NCI-H2196 (cell line): ENCODE data around the gene RNF31.

Source experiments
- DNase-seq: peaks from one replicate; lab custom pipeline; 2025; ENCODE audit not compliant: unreplicated experiment; lab: John Stamatoyannopoulos, UW

RNF31 gene

GRCh38 chr14:24137529-24138395 lies 9.5 kb upstream of the RNF31 start:
- DNase-seq: no peak

- no peak for DNase-seq
Observed at GRCh38 chr14:24138396-24139271, 8.7 kb upstream of the RNF31 start.

DNA sequence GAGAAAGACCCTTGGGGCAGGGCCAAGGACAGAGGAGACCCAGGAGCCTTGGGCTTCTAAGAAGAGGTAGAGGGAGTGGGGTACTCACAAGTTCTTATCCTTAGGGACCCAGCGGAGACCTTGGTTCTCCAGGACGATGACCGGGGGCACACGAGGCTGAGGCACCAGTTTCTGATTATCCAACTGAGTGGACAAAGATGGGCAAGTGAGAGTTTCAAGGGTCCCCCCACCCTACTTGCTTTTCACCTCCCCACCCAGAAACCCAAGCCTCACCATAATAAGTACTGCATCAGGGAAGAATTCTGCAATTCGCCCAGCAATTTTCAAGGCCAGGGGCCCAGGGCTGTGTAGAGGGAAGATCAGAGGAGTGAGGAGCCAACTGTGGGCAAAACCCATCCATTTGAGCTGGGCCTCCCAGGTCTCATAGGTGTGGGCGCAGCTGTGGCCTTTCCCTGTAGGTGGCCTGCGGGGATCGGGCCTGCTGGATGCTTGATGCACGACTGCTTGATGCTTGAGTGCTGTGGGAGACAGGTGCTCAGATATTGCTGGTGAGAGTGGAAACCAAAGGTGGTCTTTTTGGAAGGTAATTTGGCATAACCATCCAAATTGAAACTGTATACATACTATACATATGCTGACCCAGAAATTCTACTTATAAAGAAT lies 7.9 kb upstream of the RNF31 start:
- DNase-seq: no peak

DNA sequence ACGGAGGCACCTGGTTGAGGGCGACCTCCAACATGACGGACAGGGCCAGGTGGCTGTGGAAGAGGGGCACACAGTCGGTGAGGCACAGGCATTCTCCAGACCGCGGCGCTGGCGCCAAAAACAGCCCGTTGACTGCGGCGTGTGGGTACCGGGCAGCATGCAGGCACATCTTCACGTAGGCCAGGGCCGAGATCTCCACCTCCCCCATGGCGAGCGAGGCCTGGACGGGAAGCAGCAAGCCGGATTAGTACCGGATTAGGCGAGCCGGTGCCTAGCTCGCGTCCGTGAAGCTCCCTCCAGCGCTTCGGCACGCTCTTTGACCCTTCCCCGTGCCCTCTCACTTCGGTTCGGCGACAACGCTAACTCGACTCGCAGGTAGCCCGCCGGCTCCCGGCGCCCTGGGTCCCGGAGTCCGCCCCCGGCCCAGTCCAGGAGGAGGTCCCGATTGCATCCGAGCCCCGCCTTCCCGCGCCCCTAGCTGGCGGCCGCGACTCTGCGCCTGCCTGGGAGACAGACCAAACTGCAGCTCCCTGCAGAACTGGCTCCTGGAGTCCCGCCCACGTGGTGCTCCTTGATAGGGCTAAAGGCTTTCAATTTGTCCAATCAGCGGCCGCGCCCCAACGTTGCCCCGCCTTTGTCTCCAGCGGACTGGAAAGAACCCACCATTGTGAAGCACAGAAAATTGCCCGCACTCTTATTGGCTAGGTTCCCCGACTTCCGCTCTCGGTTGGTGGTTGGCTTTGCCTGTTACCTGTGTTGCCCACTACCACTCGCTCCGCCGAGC lies 6.0 kb upstream of the RNF31 start, which contains the start of gene EMC9:
EMC9 (minus strand) TSS at position 495 of the 784 bp plus-strand sequence; CDS start at position 208, 287 bp downstream.
- peak; percentile 100 for DNase-seq

GRCh38 chr14:24143511-24143910 lies 3.8 kb upstream of the RNF31 start:
- DNase-seq: no peak

GRCh38 chr14:24144451-24144850 lies 2.8 kb upstream of the RNF31 start:
- DNase-seq: no peak

- no peak for DNase-seq
Observed at GRCh38 chr14:24145219-24145618, 2.1 kb upstream of the RNF31 start.

DNA sequence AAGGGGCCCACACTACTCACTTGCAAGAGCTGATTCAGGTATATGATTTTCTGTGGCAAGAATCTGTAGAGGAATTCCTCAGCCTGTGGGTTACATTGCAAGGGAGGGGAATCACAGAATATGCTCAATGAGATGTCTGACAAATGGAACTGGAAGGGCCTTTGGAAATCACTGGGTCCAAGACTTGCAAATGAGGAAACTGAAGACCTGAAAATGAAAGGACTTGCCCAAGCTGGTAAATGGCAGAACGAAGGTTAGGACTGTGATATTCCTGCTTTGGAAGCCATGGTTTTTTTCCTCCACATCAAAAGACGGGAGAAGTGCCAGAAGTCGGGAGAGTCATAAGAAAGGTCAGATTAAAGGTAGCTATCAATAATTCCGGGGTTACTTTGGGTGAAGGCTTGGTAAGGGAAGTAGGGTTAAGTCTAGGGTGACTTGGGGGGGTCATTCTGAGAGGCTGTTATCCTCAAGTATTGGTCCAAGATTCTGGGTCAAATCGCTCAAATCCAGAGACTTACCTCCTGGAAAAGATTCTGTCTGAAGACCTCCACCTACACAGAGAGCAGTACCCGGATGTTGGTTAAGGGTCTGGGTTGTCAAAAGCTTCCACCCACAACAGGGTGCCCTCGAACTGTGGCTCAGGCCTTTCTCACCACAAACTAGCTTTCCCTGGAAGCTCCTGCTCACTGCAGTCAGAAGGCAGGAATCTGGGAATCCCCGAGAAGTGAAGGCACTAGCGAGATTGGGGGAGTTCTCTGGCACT lies 1.4 kb upstream of the RNF31 start:
- DNase-seq: no peak

DNA sequence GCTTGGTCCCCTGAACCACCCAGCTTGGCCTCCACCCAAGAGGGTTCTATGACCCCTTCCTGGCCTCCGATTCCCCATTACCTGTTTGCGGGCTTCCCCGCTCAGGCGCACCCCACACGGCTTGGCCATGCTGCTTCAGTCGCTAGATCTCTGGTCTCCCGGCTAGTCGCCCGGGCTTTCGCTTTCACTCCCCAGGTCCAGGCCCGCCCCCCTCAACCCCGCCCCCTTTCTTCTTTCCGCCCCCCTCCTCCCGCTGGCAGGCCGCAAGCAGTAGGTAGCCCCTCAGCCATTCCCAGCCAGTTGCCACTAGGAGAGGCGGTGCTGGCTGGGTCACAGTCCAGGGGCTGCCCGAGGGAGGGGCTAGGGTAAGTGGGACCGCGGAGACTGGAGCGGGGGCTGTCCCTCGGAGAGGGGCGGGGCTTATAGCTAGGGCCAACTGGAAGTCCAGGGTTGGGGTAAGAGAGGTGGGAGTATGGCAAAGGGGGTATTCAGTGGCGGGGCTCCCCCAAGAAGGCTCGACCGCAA lies 783 bp upstream of the RNF31 start, which contains the start of gene PSME2:
PSME2 (minus strand) TSS at position 158 of the 525 bp plus-strand sequence; CDS start at position 129, 29 bp downstream.
- peak; percentile 94 for DNase-seq

DNA sequence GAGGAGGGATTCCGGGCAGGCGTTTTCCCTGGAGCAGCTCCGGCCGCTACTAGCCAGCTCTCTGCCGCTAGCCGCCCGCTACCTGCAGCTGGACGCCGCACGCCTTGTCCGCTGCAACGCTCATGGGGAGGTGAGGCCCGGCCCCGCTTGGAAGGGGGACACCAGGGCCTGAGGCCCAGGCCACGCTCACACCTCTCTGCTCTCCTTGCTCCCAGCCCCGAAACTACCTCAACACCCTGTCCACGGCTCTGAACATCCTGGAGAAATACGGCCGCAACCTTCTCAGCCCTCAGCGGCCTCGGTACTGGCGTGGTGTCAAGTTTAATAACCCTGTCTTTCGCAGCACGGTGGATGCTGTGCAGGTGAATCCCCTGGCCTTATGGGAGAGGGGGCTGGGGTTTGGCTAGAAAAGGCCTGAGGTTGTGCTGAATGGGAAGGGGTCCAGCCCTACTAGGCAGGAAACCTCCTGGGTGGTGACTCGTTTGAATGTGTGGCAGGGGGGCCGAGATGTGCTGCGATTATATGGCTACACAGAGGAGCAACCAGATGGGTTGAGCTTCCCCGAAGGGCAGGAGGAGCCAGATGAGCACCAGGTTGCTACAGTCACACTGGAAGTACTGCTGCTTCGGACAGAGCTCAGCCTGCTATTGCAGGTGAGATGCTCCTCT lies 597 bp downstream of the RNF31 start:
- no peak for DNase-seq

DNA sequence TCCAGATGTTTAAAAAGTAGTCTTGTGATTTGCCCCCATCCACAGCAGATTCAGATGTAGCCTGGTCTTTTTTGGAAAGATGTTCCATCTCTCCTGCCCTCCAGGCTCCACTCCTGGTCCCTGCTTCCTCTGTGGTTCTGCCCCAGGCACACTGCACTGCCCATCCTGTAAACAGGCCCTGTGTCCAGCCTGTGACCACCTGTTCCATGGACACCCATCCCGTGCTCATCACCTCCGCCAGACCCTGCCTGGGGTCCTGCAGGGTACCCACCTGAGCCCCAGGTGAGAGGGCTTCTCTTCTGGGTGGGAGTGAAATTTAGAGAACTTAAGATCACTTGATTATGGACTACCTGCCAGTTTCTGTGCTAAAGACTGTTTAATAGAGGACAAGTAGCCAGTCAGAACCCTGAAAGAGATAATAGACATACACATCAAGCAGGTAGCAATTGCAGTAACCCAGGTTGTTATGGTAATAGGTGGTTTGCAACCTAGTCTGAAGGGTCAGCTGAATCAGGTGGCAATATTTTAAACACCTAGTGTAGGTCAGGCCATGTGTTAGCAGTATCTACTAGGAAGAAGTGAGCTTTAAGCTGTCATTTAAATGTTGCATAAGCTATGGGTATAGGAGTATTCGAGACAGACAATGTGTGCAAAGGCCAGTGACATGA lies 2.1 kb downstream of the RNF31 start:
- DNase-seq: no peak

DNA sequence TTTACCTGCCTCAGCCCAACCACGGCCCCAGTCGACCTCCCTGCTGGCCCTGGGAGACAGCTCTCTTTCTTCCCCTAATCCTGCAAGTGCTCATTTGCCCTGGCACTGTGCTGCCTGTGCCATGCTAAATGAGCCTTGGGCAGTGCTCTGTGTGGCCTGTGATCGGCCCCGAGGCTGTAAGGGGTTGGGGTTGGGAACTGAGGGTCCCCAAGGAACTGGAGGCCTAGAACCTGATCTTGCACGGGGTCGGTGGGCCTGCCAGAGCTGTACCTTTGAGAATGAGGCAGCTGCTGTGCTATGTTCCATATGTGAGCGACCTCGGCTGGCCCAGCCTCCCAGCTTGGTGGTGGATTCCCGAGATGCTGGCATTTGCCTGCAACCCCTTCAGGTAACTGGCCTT lies 2.8 kb downstream of the RNF31 start:
- DNase-seq: no peak

DNA sequence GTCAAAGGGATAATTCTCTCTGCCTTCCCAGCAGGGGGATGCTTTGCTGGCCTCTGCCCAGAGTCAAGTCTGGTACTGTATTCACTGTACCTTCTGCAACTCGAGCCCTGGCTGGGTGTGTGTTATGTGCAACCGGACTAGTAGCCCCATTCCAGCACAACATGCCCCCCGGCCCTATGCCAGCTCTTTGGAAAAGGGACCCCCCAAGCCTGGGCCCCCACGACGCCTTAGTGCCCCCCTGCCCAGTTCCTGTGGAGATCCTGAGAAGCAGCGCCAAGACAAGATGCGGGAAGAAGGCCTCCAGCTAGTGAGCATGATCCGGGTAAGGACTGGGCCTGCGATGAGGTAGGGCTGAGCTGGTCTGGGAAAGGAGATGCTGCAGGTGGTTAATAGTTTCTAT lies 3.3 kb downstream of the RNF31 start:
- no peak for DNase-seq

DNA sequence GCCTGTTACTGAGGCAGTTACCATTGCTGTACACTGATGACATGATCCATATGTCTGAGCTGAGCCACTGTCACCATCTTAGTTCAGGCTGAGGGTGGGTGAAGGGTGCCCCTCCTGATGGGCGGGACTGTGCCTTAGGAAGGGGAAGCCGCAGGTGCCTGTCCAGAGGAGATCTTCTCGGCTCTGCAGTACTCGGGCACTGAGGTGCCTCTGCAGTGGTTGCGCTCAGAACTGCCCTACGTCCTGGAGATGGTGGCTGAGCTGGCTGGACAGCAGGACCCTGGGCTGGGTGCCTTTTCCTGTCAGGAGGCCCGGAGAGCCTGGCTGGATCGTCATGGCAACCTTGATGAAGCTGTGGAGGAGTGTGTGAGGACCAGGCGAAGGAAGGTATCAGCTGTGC lies 3.7 kb downstream of the RNF31 start:
- DNase-seq: no peak

- DNase-seq: no peak
Observed at GRCh38 chr14:24151404-24152080, 4.2 kb downstream of the RNF31 start.

DNA sequence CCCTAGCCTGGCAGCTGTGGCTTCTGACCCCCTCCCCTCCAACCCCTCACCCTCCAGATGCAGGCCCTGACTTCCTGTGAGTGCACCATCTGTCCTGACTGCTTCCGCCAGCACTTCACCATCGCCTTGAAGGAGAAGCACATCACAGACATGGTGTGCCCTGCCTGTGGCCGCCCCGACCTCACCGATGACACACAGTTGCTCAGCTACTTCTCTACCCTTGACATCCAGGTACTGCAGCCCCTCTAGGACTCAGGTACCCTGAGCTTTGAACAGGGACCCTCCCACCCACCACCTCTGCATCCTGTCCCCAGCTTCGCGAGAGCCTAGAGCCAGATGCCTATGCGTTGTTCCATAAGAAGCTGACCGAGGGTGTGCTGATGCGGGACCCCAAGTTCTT lies 7.8 kb downstream of the RNF31 start:
- DNase-seq: no peak

DNA sequence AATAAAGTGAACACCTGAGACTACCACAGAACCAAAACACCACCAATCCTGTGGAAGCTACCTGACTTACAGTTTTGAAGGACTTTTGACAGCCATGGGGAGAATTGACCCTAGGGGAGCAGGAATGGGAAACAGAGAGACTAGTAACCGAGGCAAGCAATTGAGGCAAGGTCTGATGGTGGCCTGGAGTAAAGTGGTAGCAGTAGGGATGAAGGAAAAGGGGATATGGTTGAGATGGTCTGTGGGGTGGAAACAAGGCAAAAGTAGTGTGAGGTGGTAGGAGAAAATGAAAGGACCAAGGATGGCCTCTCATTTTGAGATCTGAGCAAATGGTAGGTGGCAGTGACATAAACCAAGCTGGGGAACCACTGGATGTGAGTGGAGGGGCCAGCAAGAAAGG lies 9.5 kb downstream of the RNF31 start:
- no peak for DNase-seq

DNA sequence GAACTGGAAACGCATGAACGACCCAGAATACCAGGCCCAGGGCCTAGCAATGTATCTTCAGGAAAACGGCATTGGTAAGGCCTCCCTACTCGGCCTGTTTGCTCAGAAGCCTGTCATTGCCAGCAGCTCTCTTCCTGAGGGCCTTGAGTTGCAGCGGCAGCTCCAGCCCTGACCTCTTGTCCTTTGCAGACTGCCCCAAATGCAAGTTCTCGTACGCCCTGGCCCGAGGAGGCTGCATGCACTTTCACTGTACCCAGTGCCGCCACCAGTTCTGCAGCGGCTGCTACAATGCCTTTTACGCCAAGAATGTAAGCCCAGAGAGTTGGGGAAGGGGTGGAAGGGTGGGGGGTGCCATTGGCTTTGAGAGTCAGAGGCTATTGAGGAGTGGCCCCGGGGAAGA lies 10.0 kb downstream of the RNF31 start:
- no peak for DNase-seq
